ENCODE measurements around the gene DNAH11.

Gene DNAH11

GRCh38 chr7:21617513-21617912 lies 74.7 kb downstream of the DNAH11 start:
- TF ChIP-seq, protein P1, sequence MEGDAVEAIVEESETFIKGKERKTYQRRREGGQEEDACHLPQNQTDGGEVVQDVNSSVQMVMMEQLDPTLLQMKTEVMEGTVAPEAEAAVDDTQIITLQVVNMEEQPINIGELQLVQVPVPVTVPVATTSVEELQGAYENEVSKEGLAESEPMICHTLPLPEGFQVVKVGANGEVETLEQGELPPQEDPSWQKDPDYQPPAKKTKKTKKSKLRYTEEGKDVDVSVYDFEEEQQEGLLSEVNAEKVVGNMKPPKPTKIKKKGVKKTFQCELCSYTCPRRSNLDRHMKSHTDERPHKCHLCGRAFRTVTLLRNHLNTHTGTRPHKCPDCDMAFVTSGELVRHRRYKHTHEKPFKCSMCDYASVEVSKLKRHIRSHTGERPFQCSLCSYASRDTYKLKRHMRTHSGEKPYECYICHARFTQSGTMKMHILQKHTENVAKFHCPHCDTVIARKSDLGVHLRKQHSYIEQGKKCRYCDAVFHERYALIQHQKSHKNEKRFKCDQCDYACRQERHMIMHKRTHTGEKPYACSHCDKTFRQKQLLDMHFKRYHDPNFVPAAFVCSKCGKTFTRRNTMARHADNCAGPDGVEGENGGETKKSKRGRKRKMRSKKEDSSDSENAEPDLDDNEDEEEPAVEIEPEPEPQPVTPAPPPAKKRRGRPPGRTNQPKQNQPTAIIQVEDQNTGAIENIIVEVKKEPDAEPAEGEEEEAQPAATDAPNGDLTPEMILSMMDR (IDR thresholded peaks at IDR 0.05): no peak

DNA sequence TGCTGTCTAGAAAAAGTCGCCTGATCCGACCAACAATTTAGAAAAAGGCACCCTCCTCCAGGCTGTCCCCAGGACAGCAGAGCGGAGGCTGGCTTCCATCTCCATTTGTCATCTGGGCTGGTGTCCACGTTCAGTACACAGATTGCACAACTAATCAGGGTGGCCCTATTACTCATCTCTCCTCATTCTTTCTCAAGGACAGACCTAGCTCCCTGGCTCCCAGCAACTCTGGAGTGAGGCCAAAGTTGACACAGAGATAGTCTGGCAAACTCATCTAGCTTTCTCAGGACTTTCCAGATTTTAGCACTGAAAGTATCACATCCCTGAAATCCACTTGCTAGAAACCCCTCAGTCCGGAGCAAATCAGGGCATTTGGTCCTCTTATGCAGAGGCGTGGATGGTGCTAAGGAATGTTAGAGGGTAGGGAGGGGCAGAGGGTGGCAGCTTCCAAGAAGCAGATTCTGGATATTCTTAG lies 75.1 kb downstream of the DNAH11 start:
- TF ChIP-seq, protein P1 (IDR thresholded peaks at IDR 0.05): no peak

GRCh38 chr7:21618706-21619105 lies 75.9 kb downstream of the DNAH11 start:
- TF ChIP-seq, protein P1 (IDR thresholded peaks at IDR 0.05): no peak

DNA sequence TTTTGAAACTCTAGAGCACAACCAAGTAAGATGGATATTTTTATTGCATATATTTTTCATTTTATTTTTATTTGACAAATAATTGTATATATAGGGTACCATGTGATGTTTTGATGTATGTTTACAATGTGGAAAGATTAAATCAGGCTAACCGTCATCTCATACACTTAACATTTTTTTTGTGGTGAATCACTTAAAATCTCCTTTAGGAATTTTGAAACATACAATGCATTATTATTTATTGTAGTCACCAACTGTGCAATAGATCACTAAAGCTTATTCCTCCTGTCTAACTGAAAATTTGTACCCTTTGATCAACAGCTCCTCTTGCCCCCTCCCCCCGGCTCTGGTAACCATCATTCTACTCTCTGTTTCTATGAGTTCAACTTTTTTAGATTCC lies 77.2 kb downstream of the DNAH11 start:
- TF ChIP-seq, protein P1 (IDR thresholded peaks at IDR 0.05): no peak

DNA sequence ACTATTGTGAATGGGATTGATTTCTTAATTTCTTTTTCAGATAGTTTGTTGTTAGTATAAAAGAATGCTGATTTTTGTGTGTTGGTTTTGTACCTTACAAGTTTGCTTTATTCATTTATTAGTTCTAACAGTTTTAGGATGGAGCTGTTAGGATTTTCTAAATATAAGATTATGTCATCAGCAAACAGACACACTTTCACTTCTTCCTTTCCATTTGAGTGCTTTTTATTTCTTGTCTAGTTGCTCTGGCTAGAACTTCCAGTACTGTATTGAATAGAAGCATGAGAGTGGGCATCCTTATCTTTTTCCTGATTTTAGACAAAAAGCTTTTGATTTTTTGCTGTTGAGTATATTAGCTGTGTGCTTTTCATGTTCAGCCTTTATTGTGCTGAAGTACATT lies 81.5 kb downstream of the DNAH11 start:
- TF ChIP-seq, protein P1 (IDR thresholded peaks at IDR 0.05): no peak

DNA sequence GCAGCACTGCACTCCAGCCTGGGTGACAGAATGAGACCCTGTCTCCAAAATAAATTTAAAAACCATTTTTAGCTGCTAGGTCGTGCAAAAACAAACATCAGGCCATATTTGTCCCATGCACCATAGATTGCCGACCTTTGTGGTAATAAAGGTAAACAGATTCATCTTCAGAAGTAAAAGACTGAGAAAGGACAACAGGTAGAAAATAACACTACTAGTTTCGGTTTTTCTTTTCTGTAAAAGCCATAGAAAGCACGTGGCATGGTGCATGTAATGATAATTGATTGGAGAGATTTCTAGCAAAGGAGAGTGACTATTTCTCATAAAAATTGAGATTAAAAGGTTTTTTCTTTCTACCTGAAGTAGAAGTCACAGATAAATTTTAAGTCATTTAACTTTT lies 93.9 kb downstream of the DNAH11 start:
- TF ChIP-seq, protein P1 (IDR thresholded peaks at IDR 0.05): no peak

- TF ChIP-seq, protein P1 (IDR thresholded peaks at IDR 0.05): no peak
Measured at GRCh38 chr7:21639206-21639868, 96.5 kb downstream of the DNAH11 start.

- TF ChIP-seq, protein P1 (IDR thresholded peaks at IDR 0.05): no peak
Measured at GRCh38 chr7:21640105-21640504, 97.3 kb downstream of the DNAH11 start.

All from LNCAP (cell line).